HG03175 (cell line): ENCODE measurements around the gene DZIP1.
"Not testable (repeated sequence)": the region's sequence is repeated elsewhere in the genome, so short reads cannot be mapped to it uniquely, and the experiment has no call there.

Experiments
- ATAC-seq: cut with Tn5 transposase; IDR thresholded peaks from one replicate; pipeline ENCODE4 v1.9.1; 2021; ENCODE audit warnings: mild to moderate bottlenecking, moderate library complexity; ENCODE audit not compliant: unreplicated experiment

The DZIP1 gene

DNA sequence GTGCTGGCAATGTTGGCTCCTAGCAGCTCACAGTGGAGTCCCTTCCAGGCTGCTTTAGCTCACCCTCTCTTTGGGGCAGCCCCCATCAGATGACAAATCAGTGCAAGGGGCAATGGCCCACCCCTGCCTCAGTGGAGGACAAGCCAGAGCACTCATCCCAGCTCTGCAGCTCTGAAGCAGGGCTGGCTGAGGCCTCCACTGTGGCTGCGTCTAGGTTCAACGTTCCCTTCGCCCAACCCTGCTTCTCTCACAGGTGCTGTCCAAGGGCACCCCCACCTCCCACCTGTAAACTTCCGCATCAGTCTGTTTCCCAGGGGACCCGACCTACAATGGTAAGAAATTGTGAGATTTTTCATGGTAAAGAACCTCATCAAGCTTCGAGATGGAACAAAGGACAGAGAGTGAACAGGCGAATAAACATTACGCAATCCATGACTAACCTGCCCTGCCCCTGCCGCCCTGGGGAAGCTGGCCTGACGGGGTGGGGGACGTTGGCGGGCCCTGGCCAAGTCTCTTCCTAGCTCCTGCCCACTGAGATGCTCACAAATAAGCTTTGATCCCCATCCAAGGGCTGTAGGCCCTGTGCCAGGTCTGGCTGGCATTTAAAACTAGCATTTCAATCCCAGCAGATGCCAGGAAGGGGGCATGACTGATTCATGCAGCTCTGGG, 40.5 kb downstream of the DZIP1 start:
- ATAC-seq: no peak

DNA sequence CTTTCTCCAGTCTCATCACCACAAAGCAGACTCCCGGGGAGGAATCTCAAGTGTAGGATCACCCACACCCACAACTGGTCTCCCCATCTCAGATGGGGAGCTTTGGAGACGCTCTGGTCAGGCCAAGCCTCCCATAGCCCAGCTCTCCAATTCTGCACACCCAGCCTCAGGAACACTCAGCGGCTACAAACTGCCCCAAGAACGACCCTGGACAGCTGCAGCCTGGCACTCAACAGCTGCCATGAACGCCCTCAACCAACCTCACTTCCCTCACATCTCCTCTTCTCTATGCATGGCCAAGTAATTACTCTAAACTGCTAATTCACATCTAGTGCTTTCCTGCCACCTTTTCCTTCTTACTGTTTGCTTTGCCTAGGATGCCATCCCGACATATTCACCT, 42.6 kb downstream of the DZIP1 start:
- no peak for ATAC-seq

DNA sequence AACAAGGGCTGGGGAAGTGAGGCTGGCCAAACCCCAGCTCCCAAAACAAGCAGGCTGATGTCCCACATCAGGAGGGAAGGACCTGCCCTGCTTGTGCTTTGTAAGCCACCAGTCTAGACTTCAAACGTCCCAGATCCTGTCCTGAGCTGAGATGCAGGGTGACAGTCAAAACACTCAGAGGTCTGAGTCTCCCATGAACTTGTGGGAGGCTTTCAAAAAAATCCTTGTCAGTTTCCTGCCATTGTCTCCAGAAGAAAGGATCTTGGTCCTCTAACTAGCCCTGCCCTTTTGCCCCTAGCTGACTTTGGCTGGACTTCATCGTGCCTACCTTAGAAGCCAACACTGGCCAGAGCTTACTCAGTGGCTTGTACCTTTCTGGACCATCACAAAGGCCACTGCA, 43.3 kb downstream of the DZIP1 start:
- no peak for ATAC-seq

- no peak for ATAC-seq
Measured at GRCh38 chr13:95596701-95597100, 47.8 kb downstream of the DZIP1 start.

GRCh38 chr13:95593462-95593861, 51.0 kb downstream of the DZIP1 start:
- ATAC-seq: no peak

GRCh38 chr13:95588721-95589120, 55.8 kb downstream of the DZIP1 start:
- ATAC-seq: no peak

DNA sequence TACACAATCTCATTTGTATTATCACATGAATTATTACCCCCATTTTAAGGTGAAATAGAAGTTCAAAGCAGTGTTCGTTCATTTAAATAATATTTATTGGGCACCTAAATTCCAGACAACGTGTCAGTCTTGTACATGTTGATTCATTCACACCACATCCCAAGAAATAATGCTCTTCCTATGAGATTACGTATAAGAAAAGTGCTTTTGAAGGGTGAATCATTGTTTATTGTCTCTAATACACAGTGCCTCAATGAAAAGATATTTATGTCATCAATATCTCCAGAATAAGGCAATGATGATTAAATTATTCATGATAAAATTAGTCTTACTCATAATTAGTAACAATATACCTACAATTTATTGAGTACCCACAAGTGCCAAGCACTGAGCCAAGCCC, 56.4 kb downstream of the DZIP1 start:
- ATAC-seq: no peak

GRCh38 chr13:95585867-95586266, 58.6 kb downstream of the DZIP1 start:
- ATAC-seq: no peak

DNA sequence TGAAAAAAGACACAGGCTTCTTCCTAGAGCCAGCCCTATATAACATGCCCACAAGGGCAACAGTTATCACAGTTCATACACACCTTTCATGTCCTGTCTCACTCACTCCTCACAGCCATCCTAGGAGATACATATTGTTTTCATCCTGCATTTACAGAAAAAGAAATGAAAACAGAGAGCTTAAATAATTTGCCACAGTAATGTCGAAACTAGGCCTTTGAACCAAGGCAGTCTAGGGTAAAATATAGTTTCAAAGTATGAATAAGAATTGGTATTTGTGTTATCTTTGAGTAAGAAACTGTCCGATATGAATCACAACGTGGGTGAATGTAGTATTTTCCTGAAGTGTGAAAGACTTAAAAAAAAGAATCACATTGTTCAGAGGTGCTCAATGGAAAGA, 65.2 kb downstream of the DZIP1 start:
- ATAC-seq: peak; percentile 86

- no peak for ATAC-seq
Measured at GRCh38 chr13:95573221-95573620, 71.3 kb downstream of the DZIP1 start.

GRCh38 chr13:95571941-95572340, 72.6 kb downstream of the DZIP1 start:
- ATAC-seq: no peak

DNA sequence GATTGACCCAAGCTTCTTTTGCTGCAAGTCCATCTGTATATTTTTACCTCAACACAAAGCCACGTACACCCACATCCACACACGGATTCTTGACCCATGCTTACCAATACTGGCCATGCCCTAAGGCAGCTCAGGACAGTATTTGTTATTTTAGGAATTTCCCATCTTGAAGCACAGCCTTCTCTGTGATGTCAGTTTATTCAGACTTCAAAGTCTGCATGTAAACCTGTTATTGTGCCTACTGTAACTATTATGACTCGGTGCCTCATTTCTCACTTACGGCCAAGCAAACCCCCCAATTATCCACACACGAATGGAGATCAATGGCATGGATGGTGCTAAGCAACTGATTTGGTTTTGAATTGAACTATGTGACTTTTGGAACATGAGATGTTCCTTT, 74.5 kb downstream of the DZIP1 start:
- no peak for ATAC-seq

GRCh38 chr13:95568131-95568530, 76.4 kb downstream of the DZIP1 start:
- ATAC-seq: no peak

DNA sequence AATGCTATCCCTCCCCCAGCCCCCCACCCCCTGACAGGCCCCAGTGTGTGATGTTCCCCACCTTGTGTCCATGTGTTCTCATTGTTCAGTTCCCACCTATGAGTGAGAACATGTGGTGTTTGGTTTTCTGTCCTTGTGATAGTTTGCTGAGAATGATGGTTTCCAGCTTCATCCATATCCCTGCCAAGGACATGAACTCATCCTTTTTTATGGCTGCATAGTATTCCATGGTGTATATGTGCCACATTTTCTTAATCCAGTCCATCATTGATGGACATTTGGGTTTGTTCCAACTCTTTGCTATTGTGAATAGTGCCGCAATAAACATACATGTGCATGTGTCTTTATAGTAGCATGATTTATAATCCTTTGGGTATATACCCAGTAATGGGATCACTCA, 78.7 kb downstream of the DZIP1 start:
- ATAC-seq: not testable (repeated sequence)

GRCh38 chr13:95564733-95565291, 79.7 kb downstream of the DZIP1 start:
- ATAC-seq: no peak

GRCh38 chr13:95564091-95564490, 80.4 kb downstream of the DZIP1 start:
- no peak for ATAC-seq

GRCh38 chr13:95560387-95560786, 84.1 kb downstream of the DZIP1 start:
- no peak for ATAC-seq

GRCh38 chr13:95559100-95559499, 85.4 kb downstream of the DZIP1 start:
- no peak for ATAC-seq

DNA sequence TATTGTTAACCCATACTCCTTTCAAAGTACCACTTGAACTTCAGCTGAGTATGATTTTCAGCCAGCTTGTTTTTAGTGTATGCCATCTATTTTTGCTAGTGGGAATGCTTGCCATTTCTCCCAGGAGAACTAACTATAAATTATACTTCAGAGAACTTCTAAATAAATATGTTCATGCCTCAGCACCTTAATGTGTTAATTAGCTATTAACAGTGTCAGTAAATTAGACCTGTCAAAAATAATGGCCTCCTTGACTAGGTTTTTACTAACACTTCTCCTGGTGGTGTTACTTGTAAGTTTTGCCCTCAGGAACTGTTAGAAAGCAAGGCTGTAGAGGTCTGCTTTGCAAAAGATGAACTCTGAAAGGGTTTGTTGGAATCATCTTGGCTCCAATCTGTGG, 87.5 kb downstream of the DZIP1 start:
- no peak for ATAC-seq

GRCh38 chr13:95553581-95554385, 90.7 kb downstream of the DZIP1 start:
- no peak for ATAC-seq

DNA sequence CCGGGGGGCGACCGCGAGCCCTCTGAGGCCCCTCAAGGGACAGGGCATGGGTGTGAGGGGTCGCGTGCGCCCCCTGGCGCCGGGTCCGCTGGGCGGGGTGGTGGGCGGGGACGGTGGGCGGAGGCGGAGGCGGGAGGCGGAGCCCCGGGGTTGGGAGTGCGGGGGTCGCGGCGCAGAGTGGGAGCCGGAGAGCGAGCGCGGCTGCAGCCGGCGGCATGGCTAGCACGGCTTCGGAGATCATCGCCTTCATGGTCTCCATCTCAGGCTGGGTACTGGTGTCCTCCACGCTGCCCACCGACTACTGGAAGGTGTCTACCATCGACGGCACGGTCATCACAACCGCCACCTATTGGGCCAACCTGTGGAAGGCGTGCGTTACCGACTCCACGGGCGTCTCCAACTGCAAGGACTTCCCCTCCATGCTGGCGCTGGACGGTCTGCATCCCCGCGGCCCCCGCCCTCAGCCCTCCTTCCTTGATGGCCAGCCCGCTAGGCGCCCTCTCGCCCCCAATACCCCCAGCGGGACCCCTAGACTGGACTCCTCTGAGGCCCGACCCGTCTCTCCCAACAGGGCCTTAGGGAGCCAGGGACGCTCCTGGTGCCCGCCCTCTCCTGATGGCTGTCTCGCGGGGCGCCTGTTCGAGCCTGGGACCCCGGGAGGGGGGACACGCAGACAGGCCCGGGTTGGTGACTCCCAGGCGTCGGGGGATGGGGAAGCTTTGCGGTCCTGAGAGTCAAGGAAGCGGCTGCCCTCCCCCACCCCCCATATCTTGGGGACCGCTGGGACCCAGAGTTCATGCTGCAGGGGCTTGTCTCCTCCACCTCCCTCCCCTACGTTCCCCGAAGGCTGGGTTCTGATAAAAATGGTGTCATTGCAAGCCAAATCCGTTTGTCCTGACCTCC, 91.7 kb downstream of the DZIP1 start, which contains the start of gene CLDN10:
Gene CLDN10, plus strand, starts transcription at position 182 of the 903 bp plus-strand sequence. Its CDS starts 34 bp downstream, at position 216.
- ATAC-seq: no peak
